T-helper 1 cell (primary cell): Measurements from ENCODE around the gene PCDHA9.
"Not testable (repeated sequence)": the region's sequence is repeated elsewhere in the genome, so short reads cannot be mapped to it uniquely, and the experiment has no call there.

ENCODE experiments used
- DNase-seq, 5 donors: peaks; one replicate each; pipeline ENCODE4 v3.0.0-alpha.2; 2012 to 2020

Gene PCDHA9

GRCh38 chr5:140834439-140835008, 13.7 kb upstream of the PCDHA9 start:
- DNase-seq: not testable (repeated sequence)

GRCh38 chr5:140835622-140836510, 12.3 kb upstream of the PCDHA9 start:
- DNase-seq: no peak

- no peak for DNase-seq
Observed at GRCh38 chr5:140840978-140841962, 6.9 kb upstream of the PCDHA9 start, which contains the start of gene PCDHA8. TSS of gene PCDHA8 (plus strand) at chr5:140841187. CDS start at chr5:140841322, 135 bp downstream.

GRCh38 chr5:140842798-140843733, 5.1 kb upstream of the PCDHA9 start:
- DNase-seq: no peak

GRCh38 chr5:140849831-140850634, 1.9 kb downstream of the PCDHA9 start:
- not testable (repeated sequence) for DNase-seq

- no peak for DNase-seq
Observed at GRCh38 chr5:140855772-140856674, 7.8 kb downstream of the PCDHA9 start, which contains the start of gene PCDHA10. TSS of gene PCDHA10 (plus strand) at chr5:140855897. CDS start at chr5:140856049, 152 bp downstream.

- no peak for DNase-seq
Observed at GRCh38 chr5:140857177-140857986, 9.2 kb downstream of the PCDHA9 start.

- DNase-seq: no peak
Observed at GRCh38 chr5:140857987-140858240, 9.7 kb downstream of the PCDHA9 start.

GRCh38 chr5:140862441-140863295, 14.5 kb downstream of the PCDHA9 start:
- DNase-seq: no peak

GRCh38 chr5:140868721-140869554, 20.8 kb downstream of the PCDHA9 start, which contains the start of gene PCDHA11:
TSS of gene PCDHA11 (plus strand) at chr5:140868957. CDS start at chr5:140869104, 147 bp downstream.
- no peak for DNase-seq

- DNase-seq: no peak
Observed at GRCh38 chr5:140869555-140869886, 21.3 kb downstream of the PCDHA9 start.

GRCh38 chr5:140870221-140871201, 22.3 kb downstream of the PCDHA9 start:
- no peak for DNase-seq

- no peak for DNase-seq
Observed at GRCh38 chr5:140875085-140876065, 27.2 kb downstream of the PCDHA9 start, which contains the start of gene PCDHA12. TSS of gene PCDHA12 (plus strand) at chr5:140875308. CDS start at chr5:140875473, 165 bp downstream.

GRCh38 chr5:140876541-140877261, 28.5 kb downstream of the PCDHA9 start:
- DNase-seq: not testable (repeated sequence)
